Right atrium auricular region (tissue), 2 donors: ENCODE data around the gene BGLAP. TPM values are rescaled to one million over a fixed set of nuclear protein-coding genes. Genes with fewer than 3 reads are reported as not detected.

ENCODE experiments used
- DNase-seq: peaks from one replicate; pipeline ENCODE4 v3.0.0-alpha.2; 2019; ENCODE audit warnings: low spot score
- H3K27ac ChIP-seq, 2 donors: fragments of 200-600 bp; sonication (generic); 1 replicate in 1 of 2; 2 replicates in 1 of 2; pipeline ENCODE4 v1.5.1; 2016 to 2019
- H3K27me3 ChIP-seq, 2 donors: fragments of 200-600 bp; sonication (generic); one replicate each; pipeline versions ENCODE4 v1.5.1 to v1.6.0; 2017 to 2019
- H3K36me3 ChIP-seq: fragments of 200-600 bp; sonication (generic); one replicate; pipeline ENCODE4 v1.5.1; 2016
- H3K4me1 ChIP-seq, 2 donors: fragments of 200-600 bp; sonication (generic); one replicate each; pipeline versions ENCODE4 v1.5.1 to v1.6.0; 2017 to 2019
- H3K4me3 ChIP-seq, 2 donors: fragments of 200-600 bp; sonication (generic); 1 replicate in 1 of 2; 2 replicates in 1 of 2; pipeline ENCODE4 v1.5.1; 2017 to 2019; ENCODE audit warnings: mild to moderate bottlenecking in 1 of 2, moderate library complexity in 1 of 2
- H3K9me3 ChIP-seq, 2 donors: fragments of 200-600 bp; sonication (generic); one replicate each; pipeline ENCODE4 v1.5.1; 2019
- CTCF ChIP-seq, 2 donors: fragments of 200-600 bp; sonication (generic); IDR thresholded peaks; one replicate each; pipeline ENCODE4 v1.5.1; 2019; ENCODE audit warnings: antibody characterized with exemption in 2 of 2
- total RNA-seq, 2 donors: library from RNA; depleted of rRNA; stranded (reverse); fragments of >200 nt; gene quantifications; one replicate each; pipeline ENCODE4 v1.1.0, GENCODE V29; 2016

BGLAP gene
- total RNA-seq, 2 donors from 2014 or later, result not detected

DNA sequence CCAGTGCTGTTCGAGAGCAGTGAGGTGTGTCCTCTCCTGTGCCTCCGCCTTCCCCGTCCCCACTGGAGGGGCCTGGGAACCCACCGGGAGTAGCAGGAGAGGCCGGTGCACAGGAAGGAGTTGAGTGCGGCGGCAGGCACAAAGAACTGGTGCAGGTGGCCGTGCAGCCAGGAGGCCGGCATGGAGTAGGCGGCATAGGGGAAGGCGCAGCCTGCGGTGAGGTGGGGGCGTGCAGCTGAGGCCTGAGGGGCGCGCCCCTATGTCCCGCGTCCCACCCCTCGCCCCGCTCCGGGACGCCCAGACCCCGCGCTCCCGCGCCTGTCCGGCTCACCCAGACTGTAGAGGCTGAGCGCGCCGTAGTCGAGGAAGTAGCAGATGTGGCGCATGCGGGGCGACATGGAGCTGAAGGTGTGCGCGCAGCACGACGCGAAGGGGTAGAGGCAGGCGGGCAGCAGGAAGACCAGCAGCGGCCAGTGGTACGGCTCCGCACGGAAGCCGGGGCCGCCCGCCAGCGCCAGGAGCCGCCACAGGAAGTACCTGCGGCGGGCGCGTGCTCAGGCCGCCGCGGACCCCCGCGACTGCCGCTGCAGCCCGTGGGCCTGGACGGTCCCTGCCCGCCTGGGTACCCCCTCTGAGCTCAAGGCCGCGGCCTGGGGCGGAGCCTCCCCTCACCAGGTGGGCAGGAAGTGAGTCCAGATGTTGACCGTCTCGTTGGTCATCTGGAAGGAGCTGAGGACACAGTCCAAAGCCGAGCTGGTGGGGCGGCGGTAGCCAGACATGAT is 3.7 kb downstream of the BGLAP start:
- Histone ChIP-seq H3K36me3 (peaks cover 15% of the 10 kb centered on the region), H3K9me3 (no peaks in the 10 kb centered on the region), H3K27ac (no peak overlapping the region), H3K4me3 (peak overlapping the region in 1 of 2 donors; percentile 33), H3K27me3 (no peaks in the 10 kb centered on the region), H3K4me1 (peaks cover 0 to 43% of the 10 kb centered on the region in 2 donors)
- no peak for DNase-seq
- no peak for TF ChIP-seq CTCF (IDR thresholded peaks at IDR 0.05)

GRCh38 chr1:156246241-156246780 is 4.3 kb downstream of the BGLAP start:
- H3K36me3 ChIP-seq, result peaks cover 22% of the 10 kb centered on the region
- peak overlapping the region in 1 of 2 donors; percentile 33 for H3K4me3 ChIP-seq
- DNase-seq, result no peak
- no peaks in the 10 kb centered on the region for H3K27me3 ChIP-seq
- no peaks in the 10 kb centered on the region for H3K9me3 ChIP-seq
- H3K4me1 ChIP-seq, result peaks cover 0 to 49% of the 10 kb centered on the region in 2 donors
- H3K27ac ChIP-seq, result no peak overlapping the region
- no peak for TF ChIP-seq CTCF (IDR thresholded peaks at IDR 0.05)

DNA sequence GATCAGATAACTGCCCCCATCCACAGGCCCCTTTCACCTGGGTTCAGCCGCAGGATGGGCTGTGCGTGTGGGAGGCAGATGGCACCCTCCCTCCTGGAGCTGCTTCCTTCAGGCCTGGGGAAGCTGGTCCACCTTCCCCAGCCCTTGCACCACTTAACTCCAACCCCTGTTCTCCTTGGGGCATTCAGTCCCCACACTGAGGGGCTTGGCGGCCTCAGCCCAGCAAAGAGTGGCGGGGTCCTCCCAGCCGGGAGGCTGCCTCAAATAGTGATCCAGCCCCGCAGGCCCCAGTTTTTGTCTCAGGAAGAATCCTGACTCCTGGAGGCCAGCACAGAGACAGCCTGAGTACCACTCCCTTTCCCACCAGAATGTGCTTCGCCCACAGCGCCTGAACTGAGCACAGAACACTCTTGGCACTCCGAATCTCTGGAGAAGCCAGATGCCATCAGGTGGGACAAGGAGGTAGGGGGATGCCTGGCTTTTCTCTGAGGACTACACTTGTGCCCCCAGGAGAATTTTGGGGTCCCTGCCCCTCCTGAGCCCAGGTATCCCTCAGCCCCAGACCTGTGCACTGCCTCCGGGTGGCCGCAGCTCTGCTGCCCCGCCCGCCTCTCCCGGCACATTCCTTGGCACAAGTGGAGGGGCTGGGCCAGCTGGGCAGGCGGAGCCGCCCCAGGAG is 4.9 kb downstream of the BGLAP start:
- no peak overlapping the region for H3K4me3 ChIP-seq

GRCh38 chr1:156247460-156248322 is 5.7 kb downstream of the BGLAP start, which contains the start of gene PAQR6:
Gene PAQR6, minus strand, starts transcription at chr1:156248056. Its CDS starts 1,325 bp downstream, at chr1:156246731.
- H3K27ac ChIP-seq, result no peak within 1 kb of the TSS
- TF ChIP-seq CTCF (IDR thresholded peaks at IDR 0.05), result no peak

More for the DNA sequence above, 4.9 kb downstream of the BGLAP start:
- Histone ChIP-seq H3K9me3 (no peaks in the 10 kb centered on the region), H3K36me3 (peaks cover 28% of the 10 kb centered on the region), H3K27ac (no peak overlapping the region), H3K27me3 (no peaks in the 10 kb centered on the region), H3K4me1 (peaks cover 0 to 49% of the 10 kb centered on the region in 2 donors)
- no peak for TF ChIP-seq CTCF (IDR thresholded peaks at IDR 0.05)
- DNase-seq, result no peak

GRCh38 chr1:156248323-156248683 is 6.3 kb downstream of the BGLAP start:
- peaks cover 42% of the 10 kb centered on the region for H3K36me3 ChIP-seq
- H3K9me3 ChIP-seq, result no peaks in the 10 kb centered on the region
- no peak for DNase-seq
- H3K4me3 ChIP-seq, result no peak overlapping the region
- no peak for TF ChIP-seq CTCF (IDR thresholded peaks at IDR 0.05)
- H3K4me1 ChIP-seq, result peaks cover 0 to 49% of the 10 kb centered on the region in 2 donors
- no peak overlapping the region for H3K27ac ChIP-seq
- no peaks in the 10 kb centered on the region for H3K27me3 ChIP-seq

More at GRCh38 chr1:156247460-156248322, 5.7 kb downstream of the BGLAP start, which contains the start of gene PAQR6:
- H3K36me3 ChIP-seq, result peaks cover 36% of the 10 kb centered on the region
- H3K4me1 ChIP-seq, result peaks cover 0 to 49% of the 10 kb centered on the region in 2 donors
- DNase-seq, result no peak
- no peaks in the 10 kb centered on the region for H3K9me3 ChIP-seq
- no peak within 1 kb of the TSS for H3K4me3 ChIP-seq
- no peaks in the 10 kb centered on the region for H3K27me3 ChIP-seq
